Hepatocyte (in vitro differentiated cells): ENCODE results near the gene GANC.

Experiments
- EZH2 ChIP-seq: fragments of 200-600 bp; sonication (generic); IDR thresholded peaks from 2 replicates; pipeline ENCODE4 v1.6.1; 2016; ENCODE audit warnings: antibody characterized with exemption, mild to moderate bottlenecking, borderline replicate concordance
- TF ChIP-seq, protein P1 (sequence below): fragments of 200-600 bp; sonication (generic); IDR thresholded peaks from 2 replicates; pipeline ENCODE4 v1.5.1; 2016; ENCODE audit warnings: antibody characterized with exemption, mild to moderate bottlenecking; ENCODE audit not compliant: poor library complexity

DNA sequence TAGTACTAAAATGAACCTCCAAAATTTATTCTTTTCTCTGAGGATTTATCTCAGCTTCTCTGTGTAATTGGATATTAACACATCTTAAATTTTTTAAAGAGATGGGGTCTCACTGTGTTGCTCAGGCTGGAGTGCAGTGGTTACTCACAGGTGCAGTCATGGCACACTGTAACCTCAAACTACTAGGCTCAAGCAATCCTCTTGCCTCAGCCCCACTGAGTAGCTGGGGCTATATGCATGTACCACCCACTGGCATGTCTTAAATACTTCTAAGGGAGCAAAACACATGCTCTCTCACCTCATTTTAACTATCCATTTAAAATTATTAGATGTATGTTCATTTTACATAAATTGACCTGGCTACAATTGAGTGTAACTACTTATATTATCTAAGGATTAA lies 11.6 kb downstream of the GANC start:
- TF ChIP-seq, protein P1, sequence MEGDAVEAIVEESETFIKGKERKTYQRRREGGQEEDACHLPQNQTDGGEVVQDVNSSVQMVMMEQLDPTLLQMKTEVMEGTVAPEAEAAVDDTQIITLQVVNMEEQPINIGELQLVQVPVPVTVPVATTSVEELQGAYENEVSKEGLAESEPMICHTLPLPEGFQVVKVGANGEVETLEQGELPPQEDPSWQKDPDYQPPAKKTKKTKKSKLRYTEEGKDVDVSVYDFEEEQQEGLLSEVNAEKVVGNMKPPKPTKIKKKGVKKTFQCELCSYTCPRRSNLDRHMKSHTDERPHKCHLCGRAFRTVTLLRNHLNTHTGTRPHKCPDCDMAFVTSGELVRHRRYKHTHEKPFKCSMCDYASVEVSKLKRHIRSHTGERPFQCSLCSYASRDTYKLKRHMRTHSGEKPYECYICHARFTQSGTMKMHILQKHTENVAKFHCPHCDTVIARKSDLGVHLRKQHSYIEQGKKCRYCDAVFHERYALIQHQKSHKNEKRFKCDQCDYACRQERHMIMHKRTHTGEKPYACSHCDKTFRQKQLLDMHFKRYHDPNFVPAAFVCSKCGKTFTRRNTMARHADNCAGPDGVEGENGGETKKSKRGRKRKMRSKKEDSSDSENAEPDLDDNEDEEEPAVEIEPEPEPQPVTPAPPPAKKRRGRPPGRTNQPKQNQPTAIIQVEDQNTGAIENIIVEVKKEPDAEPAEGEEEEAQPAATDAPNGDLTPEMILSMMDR = no peak
- no peak for TF ChIP-seq EZH2
